Activated CD8-positive, alpha-beta memory T cell treated with anti-CD3 and anti-CD28 coated beads, Interleukin-2, amount 50 U/mL, for 48 hours (primary cell): ENCODE data around the gene ZNF579.
"Not testable (repeated sequence)": the region's sequence is repeated elsewhere in the genome, so short reads cannot be mapped to it uniquely, and the experiment has no call there.

ENCODE experiments used
- DNase-seq: peaks from one replicate; pipeline ENCODE4 v3.0.0-alpha.2; 2020

The ZNF579 gene

GRCh38 chr19:55536951-55537740 lies 43.5 kb downstream of the ZNF579 start, which contains the start of gene SBK2:
SBK2 (minus strand) TSS chr19:55537133; CDS start chr19:55536294, 839 bp downstream.
- DNase-seq, result no peak

GRCh38 chr19:55536366-55536765 lies 44.3 kb downstream of the ZNF579 start:
- DNase-seq, result no peak

GRCh38 chr19:55535965-55536350 lies 44.7 kb downstream of the ZNF579 start:
- no peak for DNase-seq

- no peak for DNase-seq
Measured at GRCh38 chr19:55535173-55535964, 45.3 kb downstream of the ZNF579 start.

- not testable (repeated sequence) for DNase-seq
Measured at GRCh38 chr19:55534280-55534679, 46.4 kb downstream of the ZNF579 start.

- DNase-seq, result no peak
Measured at GRCh38 chr19:55530996-55531395, 49.7 kb downstream of the ZNF579 start.

GRCh38 chr19:55529636-55530234 lies 50.9 kb downstream of the ZNF579 start:
- no peak for DNase-seq

GRCh38 chr19:55528030-55528803 lies 52.4 kb downstream of the ZNF579 start:
- DNase-seq, result no peak

- no peak for DNase-seq
Measured at GRCh38 chr19:55527197-55528029, 53.2 kb downstream of the ZNF579 start.
